Glomerular endothelial cell (primary cell): Measurements from ENCODE around the gene GLIS1. TPM values are rescaled to one million over a fixed set of nuclear protein-coding genes. Genes with fewer than 3 reads are reported as not detected.

Experiments used
- DNase-seq: peaks from one replicate; pipeline ENCODE4 v3.0.0-alpha.2; 2011; ENCODE audit warnings: low read depth, low spot score; ENCODE audit errors: extremely low read depth
- total RNA-seq: library from RNA; depleted of rRNA; stranded (reverse); fragments of >200 nt; gene quantifications from 2 replicates; pipeline ENCODE4 v1.2.3, GENCODE V29; 2015

The GLIS1 gene
- total RNA-seq, 1 donor from 2014 or later = 1.6 TPM

DNA sequence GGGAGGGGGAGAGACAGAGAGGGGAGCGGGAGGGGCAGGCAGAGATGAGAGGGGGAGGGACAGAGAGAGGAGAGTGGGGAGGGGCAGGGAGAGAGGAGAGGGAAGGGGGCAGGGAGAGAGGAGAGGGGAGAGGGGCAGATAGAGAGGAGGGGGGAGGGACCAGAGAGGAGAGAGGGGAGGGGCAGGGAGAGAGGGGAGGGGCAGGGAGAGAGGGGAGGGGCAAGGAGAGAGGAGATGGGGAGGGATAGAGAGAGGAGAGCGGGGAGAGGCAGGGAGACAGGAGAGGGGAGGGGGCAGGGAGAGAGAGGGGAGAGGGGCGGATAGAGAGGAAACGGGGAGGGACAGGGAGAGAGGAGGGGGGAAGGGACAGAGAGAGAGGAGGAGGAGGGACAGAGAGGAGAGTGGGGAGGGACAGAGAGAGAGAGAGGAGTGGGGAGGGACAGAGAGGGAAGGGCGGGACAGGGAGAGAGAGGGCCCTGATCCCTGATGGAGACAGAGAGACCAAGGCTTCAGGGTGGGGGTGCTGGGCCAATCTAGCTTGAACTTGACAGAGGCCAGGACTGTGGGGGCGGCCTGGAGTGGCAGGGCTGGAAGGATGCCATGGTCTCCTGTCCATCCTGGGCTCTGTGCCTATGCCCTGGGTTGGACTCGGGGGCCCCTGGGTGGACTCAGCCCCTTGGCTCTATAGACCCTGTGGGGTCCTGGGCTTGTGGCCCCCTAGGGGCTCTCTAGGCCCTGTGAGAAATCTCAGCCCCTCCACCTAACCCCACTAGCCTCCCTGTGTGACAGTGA, 236.1 kb downstream of the GLIS1 start:
- DNase-seq = no peak

- DNase-seq = no peak
These were observed 237.6 kb downstream of the GLIS1 start for GRCh38 chr1:53501065-53502005.

- DNase-seq = no peak
These were observed 238.5 kb downstream of the GLIS1 start for GRCh38 chr1:53500204-53501064.

- no peak for DNase-seq
These were observed 239.4 kb downstream of the GLIS1 start for GRCh38 chr1:53499257-53500203.

DNA sequence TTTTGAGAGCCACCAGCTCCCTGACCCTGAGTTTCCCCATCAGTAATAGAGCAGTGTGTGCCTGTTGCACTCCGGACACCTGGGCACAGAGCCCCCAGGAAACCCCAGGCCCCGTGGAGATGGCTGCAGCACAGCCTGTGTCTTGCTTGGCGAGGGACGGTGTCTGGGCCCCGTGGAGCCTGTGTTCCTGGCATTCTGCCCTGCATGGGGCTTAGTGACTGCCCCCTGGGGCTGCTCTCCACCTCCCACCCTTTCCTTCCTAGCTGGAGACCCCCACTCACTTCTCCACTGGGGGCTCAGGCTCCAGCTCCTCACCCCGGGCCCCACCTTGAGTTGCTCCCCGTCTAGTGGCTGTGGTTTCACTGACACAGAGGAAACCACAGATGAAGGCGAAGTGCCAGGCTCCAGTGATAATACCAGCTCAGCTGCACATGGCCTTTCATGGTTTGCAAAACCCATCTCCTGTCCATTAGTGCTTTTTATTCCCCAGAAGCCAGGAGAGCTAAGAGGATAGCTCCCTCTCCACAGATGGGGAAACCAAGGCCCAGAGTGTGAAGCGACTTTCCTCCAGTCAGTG, 240.3 kb downstream of the GLIS1 start:
- no peak for DNase-seq

- DNase-seq = no peak
These were observed 243.2 kb downstream of the GLIS1 start for GRCh38 chr1:53495633-53496345.

- DNase-seq = no peak
These were observed 248.6 kb downstream of the GLIS1 start for GRCh38 chr1:53490351-53490750.

DNA sequence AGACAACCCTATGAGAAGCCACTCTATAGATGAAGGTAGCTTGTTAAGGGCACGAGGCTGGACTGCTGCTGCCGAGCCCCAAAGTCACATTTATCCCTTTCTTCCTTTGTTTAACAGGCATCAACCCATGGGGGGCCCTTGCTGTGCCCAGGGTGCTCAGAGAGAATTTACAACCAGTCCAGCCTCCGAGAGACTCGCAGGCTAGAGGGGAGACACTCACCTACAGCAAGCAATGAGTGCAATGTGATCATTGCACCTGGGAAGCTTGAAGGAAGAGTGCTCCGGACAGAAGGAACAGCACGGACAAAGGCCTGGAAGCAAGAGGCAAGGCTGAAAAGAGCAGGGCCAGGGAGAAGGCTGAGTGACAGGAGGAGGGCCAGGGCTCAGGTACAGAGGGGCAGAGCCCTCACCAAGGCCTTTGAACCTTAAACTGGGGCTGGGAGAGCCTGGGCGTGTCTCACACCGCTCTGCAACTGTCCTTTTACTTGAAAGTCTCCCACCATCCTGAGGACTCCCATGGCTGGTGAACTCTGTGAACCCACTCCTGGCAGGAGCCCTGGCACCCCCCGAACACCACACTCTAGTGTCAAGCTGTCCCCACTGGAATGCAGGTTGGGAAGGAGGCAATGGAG, 252.5 kb downstream of the GLIS1 start:
- DNase-seq = no peak

DNA sequence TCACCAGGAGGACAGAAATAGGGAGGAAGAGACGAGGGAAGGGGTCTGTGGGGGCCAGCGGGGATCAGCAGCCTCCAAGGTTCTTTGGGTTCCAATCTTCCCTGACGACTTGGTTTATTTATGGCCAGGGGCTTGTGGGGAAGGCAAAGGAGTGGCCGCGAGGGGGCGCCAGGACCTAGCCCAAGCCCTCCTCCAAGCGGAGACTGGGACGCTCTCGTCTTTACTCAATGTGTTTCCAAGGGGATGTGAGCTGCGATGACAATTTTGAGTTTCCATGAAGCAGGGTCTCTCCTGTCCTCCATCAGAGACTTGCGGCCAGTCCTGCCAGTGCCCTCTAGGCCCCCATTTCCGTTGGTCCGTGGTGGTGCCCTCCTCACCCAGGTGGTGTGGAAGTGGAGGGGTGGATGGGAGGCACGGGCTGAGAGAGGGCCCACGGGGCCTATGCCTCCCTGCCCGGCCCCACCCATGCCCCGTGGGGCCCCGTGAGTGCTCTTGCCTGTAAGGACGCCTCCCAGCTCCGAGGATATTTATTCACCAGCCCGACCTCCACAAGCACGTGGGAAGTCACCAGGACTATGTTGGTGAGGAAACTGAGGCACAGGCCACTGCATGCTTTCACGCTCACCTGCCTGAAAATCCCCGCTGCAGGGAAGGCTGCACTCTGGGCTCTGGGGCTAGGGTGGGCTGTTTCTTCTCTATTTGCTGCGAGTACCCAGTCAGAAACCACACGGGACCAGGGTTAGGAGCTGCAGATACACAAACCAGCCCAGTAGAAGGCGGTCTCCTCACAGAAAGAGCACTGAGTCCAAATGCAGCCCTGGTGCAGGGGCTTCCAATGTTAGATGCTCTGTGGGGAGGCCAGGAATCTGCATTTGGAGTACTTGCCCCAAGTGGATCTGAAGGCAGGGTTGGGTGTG, 253.2 kb downstream of the GLIS1 start:
- peak; percentile 31 for DNase-seq

DNA sequence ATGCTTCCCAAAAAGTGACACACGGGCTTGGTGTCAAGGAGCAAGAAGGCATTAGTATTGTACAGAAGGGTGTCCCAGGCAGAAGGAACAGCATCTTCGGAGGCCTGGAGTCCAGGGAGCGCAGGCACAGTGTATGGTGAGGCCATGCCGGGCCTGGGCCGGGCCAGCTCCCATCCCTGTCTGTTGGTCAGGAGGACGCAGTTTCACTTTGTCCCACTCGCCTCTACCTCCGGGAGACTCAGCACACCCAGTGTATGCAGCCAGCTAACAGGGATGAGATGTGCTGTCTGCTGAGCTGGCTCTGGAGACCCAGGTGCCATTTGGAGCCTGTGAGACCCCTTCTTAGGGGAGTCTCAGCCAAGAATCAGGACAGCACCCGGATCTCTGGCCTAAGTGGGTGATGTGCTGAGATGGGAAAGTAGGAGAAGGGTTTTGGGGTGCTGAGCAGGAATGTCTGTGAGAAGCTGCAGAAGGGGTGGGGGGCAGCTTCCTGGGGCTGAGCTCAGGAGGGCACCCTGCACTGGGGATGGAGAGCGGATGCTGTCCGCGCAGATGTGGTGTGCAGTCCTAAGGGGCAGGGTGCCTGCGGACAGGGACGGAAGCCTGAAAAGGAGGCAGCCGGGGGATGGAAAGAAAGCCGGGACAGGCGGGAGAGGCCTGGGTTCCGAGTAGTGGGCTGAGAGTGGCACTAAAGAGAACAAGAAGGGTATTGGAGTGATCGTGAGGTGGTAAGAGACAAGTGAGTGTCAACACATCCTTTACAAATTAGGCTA, 254.1 kb downstream of the GLIS1 start:
- no peak for DNase-seq

DNA sequence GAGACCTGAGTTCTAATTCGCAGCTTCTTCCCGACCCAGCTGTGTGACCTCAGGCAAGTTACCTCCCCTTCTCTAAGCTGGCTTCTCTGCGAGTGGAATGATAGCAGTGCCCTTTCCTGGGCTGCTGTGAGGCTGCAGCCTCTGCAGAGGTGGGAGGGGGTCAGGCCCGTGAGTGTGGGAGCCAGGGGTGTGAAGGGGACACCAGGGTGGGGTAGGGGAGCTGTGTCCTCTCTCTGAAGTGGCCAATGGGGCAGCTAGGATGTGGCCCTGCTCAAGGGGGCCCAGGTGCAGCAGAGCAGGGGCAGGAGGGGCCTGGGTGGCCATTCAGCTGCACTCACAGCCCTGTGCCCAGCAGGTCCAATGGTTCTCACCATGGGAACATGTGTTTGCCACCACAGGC, 255.3 kb downstream of the GLIS1 start:
- no peak for DNase-seq

DNA sequence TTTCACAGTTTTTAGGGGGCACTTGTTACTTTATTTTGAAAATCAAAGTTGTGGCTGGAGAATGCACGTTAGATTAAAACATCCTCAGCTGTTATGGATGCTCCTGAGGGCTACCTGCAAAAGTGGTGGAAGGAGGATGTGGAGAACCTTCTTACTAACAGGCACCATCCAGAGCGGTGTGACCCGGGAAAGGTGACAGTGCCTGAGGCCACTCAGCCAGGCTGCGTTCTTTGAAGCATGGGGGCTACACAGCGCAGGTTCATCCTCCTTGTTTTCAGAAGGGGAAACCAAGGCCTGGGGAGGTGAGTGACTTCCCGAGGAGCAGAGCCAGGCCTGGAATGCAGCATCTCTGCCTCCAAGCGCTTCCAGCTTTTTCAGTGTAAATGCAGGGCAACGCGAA, 255.8 kb downstream of the GLIS1 start:
- no peak for DNase-seq

DNA sequence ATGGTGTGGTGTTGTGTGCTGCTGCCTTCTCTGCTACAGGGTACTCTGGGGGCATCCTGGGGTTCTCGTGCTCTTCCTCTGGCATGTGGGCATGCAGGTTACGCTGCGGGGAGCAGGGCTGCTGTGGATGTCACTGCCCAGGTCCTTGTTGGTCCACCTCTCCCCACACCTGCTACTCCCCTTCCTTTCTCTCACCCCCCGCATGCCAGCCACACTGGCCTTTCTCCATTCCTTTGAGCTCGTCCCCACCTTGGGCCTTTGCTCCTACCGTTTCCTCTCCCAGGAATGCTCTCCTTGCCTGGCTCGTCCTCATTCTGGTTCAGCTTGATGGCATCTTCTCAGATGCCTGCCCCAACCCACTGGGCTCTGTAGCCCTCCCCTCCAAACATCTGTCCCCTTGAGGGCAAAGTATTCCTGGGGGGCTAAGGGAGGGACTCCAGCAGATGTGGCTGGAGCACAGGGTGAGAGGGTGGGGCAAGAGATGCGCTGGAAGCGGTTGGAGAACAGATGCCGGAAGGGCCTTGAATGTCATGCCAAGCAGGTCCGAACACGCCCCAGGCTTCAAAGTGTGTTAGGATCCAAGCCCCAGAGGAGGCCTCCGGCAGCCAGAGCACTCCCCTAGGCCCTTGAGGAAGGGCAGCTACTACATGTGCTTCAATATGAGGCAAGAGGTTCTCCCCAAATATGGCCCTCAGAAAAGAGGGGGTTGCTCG, 256.4 kb downstream of the GLIS1 start:
- no peak for DNase-seq

- no peak for DNase-seq
These were observed 257.5 kb downstream of the GLIS1 start for GRCh38 chr1:53481456-53481855.

- DNase-seq = no peak
These were observed 258.3 kb downstream of the GLIS1 start for GRCh38 chr1:53480678-53481077.

- no peak for DNase-seq
These were observed 260.5 kb downstream of the GLIS1 start for GRCh38 chr1:53478502-53478818.
